Measurements from ENCODE around the gene UBE2N.

UBE2N gene

DNA sequence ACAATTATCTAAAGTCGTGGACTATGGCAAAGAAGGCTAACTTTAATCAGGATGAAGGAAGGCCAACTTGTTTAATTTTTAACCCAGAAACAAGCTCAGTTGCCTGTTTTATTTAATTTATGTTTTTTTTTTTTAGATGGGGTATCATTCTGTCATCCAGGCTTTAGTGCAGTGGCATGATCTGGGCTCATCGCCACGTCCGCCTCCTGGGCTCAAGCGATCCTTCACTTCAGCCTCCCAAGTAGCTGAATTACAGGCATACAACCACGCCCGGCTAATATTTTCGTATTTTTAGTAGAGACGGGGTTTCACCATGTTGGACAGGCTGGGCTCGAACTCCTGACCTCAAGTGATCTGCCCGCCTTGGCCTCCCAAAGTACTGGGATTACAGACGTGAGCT is 44.3 kb downstream of the UBE2N start:
- TF ChIP-seq EGR1 (IDR thresholded peaks at IDR 0.05) (no peak), NFIC (IDR thresholded peaks at IDR 0.05) (no peak), FOXM1 (IDR thresholded peaks at IDR 0.05; ENCODE audit: borderline replicate concordance, low read depth) (no peak), CREB1 (IDR thresholded peaks at IDR 0.05; ENCODE audit: low read depth) (no peak), RAD21 (IDR thresholded peaks at IDR 0.05; ENCODE audit: low read depth) (no peak), TAF1 (IDR thresholded peaks at IDR 0.05; ENCODE audit: low read depth) (no peak), TEAD4 (IDR thresholded peaks at IDR 0.05) (no peak), TCF12 (IDR thresholded peaks at IDR 0.05; ENCODE audit: low read depth) (no peak), EP300 (IDR thresholded peaks at IDR 0.05; ENCODE audit: borderline replicate concordance) (no peak), CEBPB (IDR thresholded peaks at IDR 0.05) (no peak), REST (IDR thresholded peaks at IDR 0.05; ENCODE audit: low read depth) (no peak), YY1 (IDR thresholded peaks at IDR 0.05; ENCODE audit: low read depth) (no peak), ZBTB7A (IDR thresholded peaks at IDR 0.05; ENCODE audit: low read depth) (no peak)
- TF ChIP-seq, protein P1, sequence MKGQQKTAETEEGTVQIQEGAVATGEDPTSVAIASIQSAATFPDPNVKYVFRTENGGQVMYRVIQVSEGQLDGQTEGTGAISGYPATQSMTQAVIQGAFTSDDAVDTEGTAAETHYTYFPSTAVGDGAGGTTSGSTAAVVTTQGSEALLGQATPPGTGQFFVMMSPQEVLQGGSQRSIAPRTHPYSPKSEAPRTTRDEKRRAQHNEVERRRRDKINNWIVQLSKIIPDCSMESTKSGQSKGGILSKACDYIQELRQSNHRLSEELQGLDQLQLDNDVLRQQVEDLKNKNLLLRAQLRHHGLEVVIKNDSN (IDR thresholded peaks at IDR 0.05) = no peak
- TF ChIP-seq, protein P2, sequence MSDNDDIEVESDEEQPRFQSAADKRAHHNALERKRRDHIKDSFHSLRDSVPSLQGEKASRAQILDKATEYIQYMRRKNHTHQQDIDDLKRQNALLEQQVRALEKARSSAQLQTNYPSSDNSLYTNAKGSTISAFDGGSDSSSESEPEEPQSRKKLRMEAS (IDR thresholded peaks at IDR 0.05) = no peak

DNA sequence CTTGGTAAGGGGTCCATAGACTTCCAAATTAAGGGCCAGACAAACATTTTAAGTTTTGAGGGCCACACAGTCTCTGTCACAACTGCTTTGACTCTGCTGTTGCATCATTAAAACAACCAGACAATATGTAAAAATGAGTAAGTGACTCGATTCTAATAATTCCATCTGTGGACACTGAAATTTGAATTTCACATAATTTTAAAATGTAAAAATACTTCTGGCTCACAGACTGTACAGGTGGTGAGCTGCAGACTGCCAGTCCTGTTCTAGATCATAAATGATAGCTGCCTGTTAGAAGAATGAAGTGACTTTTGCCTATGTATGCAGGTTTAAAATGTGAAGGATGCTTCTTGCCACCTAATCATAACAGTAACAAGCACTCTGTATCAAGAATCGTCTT is 48.3 kb downstream of the UBE2N start:
- no peak for TF ChIP-seq TAF1 (IDR thresholded peaks at IDR 0.05; ENCODE audit: low read depth)
- TF ChIP-seq, protein P1 (IDR thresholded peaks at IDR 0.05) = no peak
- TF ChIP-seq ZBTB7A (IDR thresholded peaks at IDR 0.05; ENCODE audit: low read depth) = no peak
- no peak for TF ChIP-seq REST (IDR thresholded peaks at IDR 0.05; ENCODE audit: low read depth)
- no peak for TF ChIP-seq TEAD4 (IDR thresholded peaks at IDR 0.05)
- no peak for TF ChIP-seq EP300 (IDR thresholded peaks at IDR 0.05; ENCODE audit: borderline replicate concordance)
- TF ChIP-seq RAD21 (IDR thresholded peaks at IDR 0.05; ENCODE audit: low read depth) = no peak
- TF ChIP-seq NFIC (IDR thresholded peaks at IDR 0.05) = no peak
- no peak for TF ChIP-seq FOXM1 (IDR thresholded peaks at IDR 0.05; ENCODE audit: borderline replicate concordance, low read depth)
- no peak for TF ChIP-seq TCF12 (IDR thresholded peaks at IDR 0.05; ENCODE audit: low read depth)
- TF ChIP-seq, protein P2 (IDR thresholded peaks at IDR 0.05) = no peak
- TF ChIP-seq EGR1 (IDR thresholded peaks at IDR 0.05) = no peak
- no peak for TF ChIP-seq CREB1 (IDR thresholded peaks at IDR 0.05; ENCODE audit: low read depth)
- no peak for TF ChIP-seq CEBPB (IDR thresholded peaks at IDR 0.05)
- no peak for TF ChIP-seq YY1 (IDR thresholded peaks at IDR 0.05; ENCODE audit: low read depth)

GRCh38 chr12:93390549-93391297 is 51.0 kb downstream of the UBE2N start:
- no peak for TF ChIP-seq CREB1 (IDR thresholded peaks at IDR 0.05; ENCODE audit: low read depth)
- TF ChIP-seq EGR1 (IDR thresholded peaks at IDR 0.05) = no peak
- TF ChIP-seq RAD21 (IDR thresholded peaks at IDR 0.05; ENCODE audit: low read depth) = no peak
- TF ChIP-seq, protein P2 (IDR thresholded peaks at IDR 0.05) = no peak
- no peak for TF ChIP-seq REST (IDR thresholded peaks at IDR 0.05; ENCODE audit: low read depth)
- no peak for TF ChIP-seq ZBTB7A (IDR thresholded peaks at IDR 0.05; ENCODE audit: low read depth)
- no peak for TF ChIP-seq TCF12 (IDR thresholded peaks at IDR 0.05; ENCODE audit: low read depth)
- TF ChIP-seq TAF1 (IDR thresholded peaks at IDR 0.05; ENCODE audit: low read depth) = no peak
- TF ChIP-seq TEAD4 (IDR thresholded peaks at IDR 0.05) = no peak
- TF ChIP-seq EP300 (IDR thresholded peaks at IDR 0.05; ENCODE audit: borderline replicate concordance) = no peak
- TF ChIP-seq FOXM1 (IDR thresholded peaks at IDR 0.05; ENCODE audit: borderline replicate concordance, low read depth) = no peak
- no peak for TF ChIP-seq YY1 (IDR thresholded peaks at IDR 0.05; ENCODE audit: low read depth)
- TF ChIP-seq, protein P1 (IDR thresholded peaks at IDR 0.05) = no peak
- TF ChIP-seq CEBPB (IDR thresholded peaks at IDR 0.05) = no peak
- no peak for TF ChIP-seq NFIC (IDR thresholded peaks at IDR 0.05)
